Sigmoid colon (tissue), 4 donors: Measurements from ENCODE around the gene PLPPR2.
A peak's percentile ranks its signal among the peaks of the same experiment; 100 is the strongest.

Source experiments
- CTCF ChIP-seq, 4 experiments: fragments of 450-650 bp in 3 of 4; fragments of 200-600 bp in 1 of 4; IDR thresholded peaks; one replicate each; pipeline ENCODE4 v1.5.1; 2016 to 2019; ENCODE audit warnings: antibody characterized with exemption in 4 of 4, mild to moderate bottlenecking in 3 of 4, moderate library complexity in 2 of 4
- POLR2A ChIP-seq, 2 donors: fragments of 450-650 bp; IDR thresholded peaks; one replicate each; pipeline ENCODE4 v1.6.1; 2016; ENCODE audit warnings: antibody characterized with exemption in 2 of 2, mild to moderate bottlenecking in 2 of 2, moderate library complexity in 2 of 2
- POLR2AphosphoS5 ChIP-seq, 4 donors: sonication (generic); formaldehyde crosslinking; IDR thresholded peaks; one replicate each; pipeline ENCODE4 v1.6.1; 2017; ENCODE audit warnings: antibody characterized with exemption in 4 of 4

- TF ChIP-seq CTCF (IDR thresholded peaks at IDR 0.05), result no peak
- peak in 3 of 4 donors; percentile 3 to 48 (median 38) for TF ChIP-seq POLR2AphosphoS5 (IDR thresholded peaks at IDR 0.05)
- TF ChIP-seq POLR2A (IDR thresholded peaks at IDR 0.05), result peak; percentile 23
Observed at GRCh38 chr19:11374433-11375142, 19.4 kb downstream of the PLPPR2 start, which contains the start of gene SWSAP1.
